HT-29 (cell line): Measurements from ENCODE around the gene NDE1. TPM values are rescaled to one million over a fixed set of nuclear protein-coding genes. Genes with fewer than 3 reads are reported as not detected.
"Not testable (repeated sequence)": the region's sequence is repeated elsewhere in the genome, so short reads cannot be mapped to it uniquely, and the experiment has no call there.

ENCODE experiments used
- DNase-seq: peaks from one replicate; pipeline ENCODE4 v3.0.0-alpha.2; 2015; ENCODE audit warnings: low spot score
- total RNA-seq: library from RNA; depleted of rRNA; stranded (reverse); fragments of >200 nt; shearing (Covaris generic); gene quantifications from 2 replicates; pipeline ENCODE4 v1.2.3, GENCODE V29; 2014; rRNA removed

Gene NDE1
- total RNA-seq: 35.5 and 41.2 TPM in 2 replicates

DNA sequence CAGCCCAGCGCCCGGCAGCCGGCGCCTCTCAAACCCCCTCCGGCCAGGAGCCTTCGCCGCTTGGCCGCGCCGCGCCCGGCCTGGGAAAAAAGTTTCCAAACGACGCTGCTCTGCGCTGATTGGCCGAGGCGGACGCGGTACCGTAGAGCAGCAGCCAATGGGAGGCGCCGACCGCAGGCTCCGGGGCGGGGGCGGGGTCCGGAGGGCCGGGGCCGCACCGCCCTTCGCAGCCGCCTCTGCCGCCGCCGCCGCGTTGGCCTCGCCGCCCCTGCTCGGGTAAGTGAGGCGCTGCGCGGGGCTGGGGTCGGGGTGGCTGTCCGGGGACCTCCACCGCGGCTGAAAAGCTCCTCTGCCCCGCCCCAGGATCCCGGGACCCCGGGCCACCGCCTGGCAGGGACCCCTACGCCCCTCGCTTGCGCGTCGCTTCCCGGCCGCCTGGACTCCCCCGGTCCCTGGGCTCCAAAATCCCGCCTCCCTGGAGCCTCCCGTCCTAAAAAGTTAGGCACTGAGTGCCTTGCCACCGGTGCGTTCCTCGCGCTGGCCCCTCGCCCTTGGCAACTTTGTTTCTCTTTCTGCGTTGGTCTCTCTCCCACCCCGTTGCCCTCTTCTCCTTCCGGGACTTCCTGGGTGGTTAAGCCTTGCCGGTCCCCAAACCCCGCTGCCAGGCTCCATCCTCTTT, at the start of gene NDE1:
Gene NDE1, plus strand, starts transcription at position 227 of the 679 bp plus-strand sequence. CDS start 14,534 bp downstream, outside the sequence.
- DNase-seq: peak; percentile 89

DNA sequence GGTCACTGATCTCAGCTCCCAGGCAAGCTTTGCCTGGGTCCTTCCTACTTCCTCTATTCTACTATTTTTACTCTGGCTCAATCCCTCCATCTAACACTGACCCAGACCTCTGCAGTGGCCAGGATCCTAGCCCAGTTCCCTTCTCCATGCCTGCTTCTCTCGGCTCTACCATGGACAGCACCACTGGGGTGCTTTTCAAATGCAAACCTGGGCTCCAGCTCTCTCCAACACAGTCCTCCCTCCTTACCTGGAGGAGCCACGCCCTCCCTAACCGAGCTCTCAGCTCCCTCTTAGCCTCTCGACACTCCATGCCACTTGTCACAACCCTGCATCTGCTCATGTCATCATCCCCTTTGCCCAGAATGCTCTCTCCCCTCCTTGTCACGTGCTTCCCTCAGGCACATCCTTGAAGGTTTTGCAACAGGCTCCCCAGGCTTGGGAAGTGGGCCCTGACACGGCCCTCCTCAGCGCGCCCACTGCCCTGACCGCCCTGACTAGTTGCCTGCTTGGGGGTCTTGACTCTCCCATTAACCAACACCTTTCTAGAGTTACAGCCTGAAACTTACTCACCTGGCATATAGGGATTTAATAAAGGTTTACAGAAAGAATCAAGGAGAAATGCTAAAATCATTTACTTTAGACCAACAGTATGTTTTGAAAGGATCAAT, 48.7 kb upstream of the NDE1 start:
- no peak for DNase-seq

DNA sequence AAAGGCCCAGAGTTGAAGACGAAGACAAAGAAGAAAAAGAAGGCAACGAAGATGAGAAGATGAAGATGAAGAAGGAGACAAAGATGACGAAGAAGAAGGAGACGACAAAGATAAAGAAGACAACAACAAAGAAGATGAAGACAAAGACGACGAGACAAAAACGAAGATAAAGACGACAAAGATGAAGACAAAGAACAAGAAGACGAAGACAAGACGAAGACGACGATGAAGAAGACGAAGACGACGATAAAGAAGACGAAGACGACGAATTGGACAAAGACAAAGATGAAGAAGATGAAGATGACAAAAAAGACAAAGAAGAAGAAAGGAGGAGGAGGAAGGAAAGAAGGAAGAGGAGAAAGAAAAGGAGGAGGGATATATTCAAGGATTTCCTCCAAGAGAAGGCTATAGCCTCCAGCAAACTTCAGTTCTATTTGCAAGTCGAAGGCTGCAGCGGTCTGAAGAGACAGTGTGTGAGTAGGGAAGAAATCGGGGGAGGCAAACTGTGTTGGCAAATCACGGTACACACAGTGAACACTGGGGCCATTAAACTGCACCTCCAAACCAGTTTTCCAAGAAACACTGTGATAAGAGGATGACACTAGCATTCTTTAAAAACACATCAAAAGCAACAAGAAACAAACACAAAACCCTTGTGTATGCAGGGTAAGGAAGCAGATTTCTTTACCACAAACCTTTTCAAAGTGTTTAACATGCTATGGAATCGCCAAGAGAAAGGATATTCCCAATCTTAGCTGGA, 47.6 kb upstream of the NDE1 start:
- no peak for DNase-seq

GRCh38 chr16:15604460-15605440, 45.3 kb upstream of the NDE1 start:
- DNase-seq: no peak

GRCh38 chr16:15605839-15606517, 44.1 kb upstream of the NDE1 start:
- no peak for DNase-seq

DNA sequence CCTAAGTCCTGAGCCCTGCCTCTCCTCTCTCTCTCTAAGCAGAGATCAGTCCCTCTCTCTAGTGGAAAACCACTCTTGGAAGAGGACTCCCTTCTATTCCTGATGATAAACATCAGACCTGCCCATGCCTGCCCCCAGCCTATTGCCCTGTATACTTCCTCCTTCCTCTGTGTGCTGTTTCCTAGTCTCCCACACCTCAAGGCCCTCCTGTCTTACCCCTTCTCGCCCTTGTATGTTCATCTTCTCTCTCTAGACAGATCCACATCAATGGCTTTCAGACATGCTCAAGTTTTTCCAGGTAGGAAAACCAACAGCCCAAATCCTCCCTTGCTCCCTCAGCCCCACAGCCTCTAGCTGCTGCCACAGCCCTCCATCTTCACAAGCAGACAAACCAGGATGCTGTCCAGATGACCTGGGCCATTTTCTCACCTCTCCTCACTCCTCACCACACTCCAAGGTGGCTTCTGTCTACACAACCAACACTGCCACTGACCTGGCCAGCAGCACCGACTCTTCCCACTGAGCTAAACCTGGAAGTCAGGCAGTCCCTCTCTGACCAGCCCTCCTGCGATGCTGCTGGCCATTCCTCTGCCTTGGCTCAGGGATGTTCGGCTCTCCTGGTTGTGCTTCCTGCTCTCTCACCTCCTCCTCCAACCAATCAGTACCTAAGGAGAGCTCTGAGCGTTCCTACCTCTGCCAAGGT, 43.4 kb upstream of the NDE1 start:
- no peak for DNase-seq

GRCh38 chr16:15607221-15607699, 42.8 kb upstream of the NDE1 start:
- DNase-seq: not testable (repeated sequence)

GRCh38 chr16:15607700-15608396, 42.2 kb upstream of the NDE1 start:
- DNase-seq: no peak

GRCh38 chr16:15608398-15609285, 41.4 kb upstream of the NDE1 start:
- DNase-seq: no peak

GRCh38 chr16:15609286-15609649, 40.8 kb upstream of the NDE1 start:
- DNase-seq: no peak

DNA sequence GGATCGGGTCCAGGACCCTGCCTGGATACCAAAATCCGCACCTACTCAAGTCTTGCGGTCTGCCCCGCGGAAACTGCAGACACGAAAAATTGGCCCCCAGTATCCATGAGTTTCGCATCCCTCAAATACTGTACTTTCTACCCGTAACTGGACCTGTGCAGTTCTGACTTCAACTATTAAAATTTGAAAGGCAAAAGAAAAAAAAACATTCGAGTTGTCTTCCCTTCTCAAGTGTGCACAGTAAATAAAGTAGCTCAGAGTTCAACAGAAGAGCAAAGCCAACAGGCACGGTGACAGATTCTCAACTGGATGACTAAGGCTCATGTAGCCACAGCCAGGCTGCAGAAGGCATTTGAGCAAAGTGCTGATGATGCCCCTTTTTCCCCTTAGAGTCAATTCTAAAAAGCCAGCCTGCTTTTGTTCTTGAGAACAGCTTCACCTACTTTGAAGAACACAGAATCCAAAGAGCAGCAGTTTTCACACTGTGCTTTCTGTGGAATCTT, 39.6 kb upstream of the NDE1 start:
- DNase-seq: no peak

- DNase-seq: no peak
These were observed 38.4 kb upstream of the NDE1 start for GRCh38 chr16:15611610-15612009.

DNA sequence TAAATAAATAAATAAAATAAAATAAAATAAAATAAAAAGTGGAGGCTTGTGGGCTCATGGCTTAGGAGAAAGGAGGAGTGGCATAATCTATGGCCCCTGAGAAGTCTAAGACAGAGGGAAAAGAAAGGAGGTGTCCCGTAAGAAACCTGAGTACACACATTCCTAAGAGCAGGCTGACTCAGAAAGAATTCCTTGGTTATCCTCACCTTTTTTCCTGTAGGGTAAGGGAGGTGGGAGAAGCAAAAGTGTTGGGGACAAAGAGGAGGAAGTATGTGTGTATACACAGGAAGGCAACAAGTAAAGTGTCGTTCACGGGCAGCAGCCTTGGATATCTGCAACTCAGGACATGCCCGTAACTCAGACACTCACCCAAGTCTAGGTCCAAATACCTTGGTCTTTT, 36.4 kb upstream of the NDE1 start:
- DNase-seq: no peak

- DNase-seq: no peak
These were observed 34.0 kb upstream of the NDE1 start for GRCh38 chr16:15616012-15616411.

GRCh38 chr16:15616475-15617165, 33.4 kb upstream of the NDE1 start:
- DNase-seq: no peak

- DNase-seq: no peak
These were observed 32.1 kb upstream of the NDE1 start for GRCh38 chr16:15617901-15618300.

DNA sequence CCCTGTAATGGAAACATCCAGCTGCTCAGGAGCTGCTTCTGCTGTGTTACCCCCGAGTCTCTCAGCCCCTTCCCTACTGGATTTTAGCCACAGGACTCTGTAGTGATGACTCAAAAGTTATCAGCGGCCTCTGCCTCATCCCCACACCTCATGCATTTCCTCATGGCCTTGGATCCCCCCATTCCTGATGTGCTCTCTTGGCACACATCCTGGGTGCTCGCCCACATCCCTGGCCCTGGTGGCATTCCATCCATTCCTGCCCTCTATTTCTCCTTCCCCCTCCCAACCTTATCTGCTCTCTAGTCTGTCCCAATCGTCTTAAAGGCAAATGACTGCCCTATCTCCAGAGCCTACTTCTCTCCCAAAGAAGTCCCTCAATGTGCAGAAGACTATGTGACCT, 31.7 kb upstream of the NDE1 start:
- DNase-seq: no peak
